Uterus (tissue), 2 donors: Measurements from ENCODE around the gene ADORA1.

ENCODE experiments used
- POLR2A ChIP-seq, 2 donors: fragments of 450-650 bp; IDR thresholded peaks; one replicate each; pipeline ENCODE4 v1.6.1; 2016; ENCODE audit warnings: antibody characterized with exemption in 2 of 2, mild to moderate bottlenecking in 1 of 2, moderate library complexity in 1 of 2
- TF ChIP-seq, protein P1 (sequence below), 4 experiments: fragments of 200-600 bp in 2 of 4; fragments of 450-650 bp in 2 of 4; sonication (generic) in 2 of 4; IDR thresholded peaks; one replicate each; pipeline ENCODE4 v1.5.1; 2016 to 2019; ENCODE audit warnings: antibody characterized with exemption in 4 of 4, mild to moderate bottlenecking in 2 of 4, moderate library complexity in 1 of 4

- TF ChIP-seq, protein P1, sequence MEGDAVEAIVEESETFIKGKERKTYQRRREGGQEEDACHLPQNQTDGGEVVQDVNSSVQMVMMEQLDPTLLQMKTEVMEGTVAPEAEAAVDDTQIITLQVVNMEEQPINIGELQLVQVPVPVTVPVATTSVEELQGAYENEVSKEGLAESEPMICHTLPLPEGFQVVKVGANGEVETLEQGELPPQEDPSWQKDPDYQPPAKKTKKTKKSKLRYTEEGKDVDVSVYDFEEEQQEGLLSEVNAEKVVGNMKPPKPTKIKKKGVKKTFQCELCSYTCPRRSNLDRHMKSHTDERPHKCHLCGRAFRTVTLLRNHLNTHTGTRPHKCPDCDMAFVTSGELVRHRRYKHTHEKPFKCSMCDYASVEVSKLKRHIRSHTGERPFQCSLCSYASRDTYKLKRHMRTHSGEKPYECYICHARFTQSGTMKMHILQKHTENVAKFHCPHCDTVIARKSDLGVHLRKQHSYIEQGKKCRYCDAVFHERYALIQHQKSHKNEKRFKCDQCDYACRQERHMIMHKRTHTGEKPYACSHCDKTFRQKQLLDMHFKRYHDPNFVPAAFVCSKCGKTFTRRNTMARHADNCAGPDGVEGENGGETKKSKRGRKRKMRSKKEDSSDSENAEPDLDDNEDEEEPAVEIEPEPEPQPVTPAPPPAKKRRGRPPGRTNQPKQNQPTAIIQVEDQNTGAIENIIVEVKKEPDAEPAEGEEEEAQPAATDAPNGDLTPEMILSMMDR (IDR thresholded peaks at IDR 0.05): no peak
- TF ChIP-seq POLR2A (IDR thresholded peaks at IDR 0.05): no peak
These were observed 15.3 kb downstream of the ADORA1 start for GRCh38 chr1:203142684-203143408.
